HEK293 (cell line): ENCODE measurements around the gene PTMA.

Source experiments
- ATF2 ChIP-seq: fragments of 450-650 bp; formaldehyde crosslinking; IDR thresholded peaks from 2 replicates; pipeline ENCODE4 v1.5.1; 2016; ENCODE audit warnings: missing biosample characterization, missing genetic modification characterization, low read depth
- CTCF ChIP-seq: fragments of 450-650 bp; formaldehyde crosslinking; IDR thresholded peaks from 2 replicates; pipeline ENCODE4 v1.5.1; 2016; ENCODE audit warnings: missing biosample characterization, missing genetic modification characterization
- KLF1 ChIP-seq: fragments of 450-650 bp; formaldehyde crosslinking; IDR thresholded peaks from 2 replicates; pipeline ENCODE4 v1.5.1; 2016; ENCODE audit warnings: missing biosample characterization, missing genetic modification characterization
- SCRT2 ChIP-seq: fragments of 450-650 bp; formaldehyde crosslinking; IDR thresholded peaks from 2 replicates; pipeline ENCODE4 v1.5.1; 2016; ENCODE audit warnings: missing biosample characterization, missing genetic modification characterization
- ZNF274 ChIP-seq, 2 experiments: fragments of 200-500 bp in 1 of 2; fragments of 450-650 bp in 1 of 2; sonication (Bioruptor generic) in 1 of 2; formaldehyde crosslinking in 1 of 2; IDR thresholded peaks; 2 replicates each; pipeline versions ENCODE4 v1.5.1 to v1.6.1; 2014 to 2016; ENCODE audit warnings: borderline replicate concordance in 1 of 2, inconsistent platforms in 1 of 2, low read length in 1 of 2, missing biosample characterization in 1 of 2, missing genetic modification characterization in 1 of 2
- ZNF366 ChIP-seq: fragments of 450-650 bp; formaldehyde crosslinking; conservative IDR thresholded peaks from 2 replicates; pipeline ENCODE4 v1.5.1; 2016; ENCODE audit warnings: missing biosample characterization, missing genetic modification characterization
- ZNF660 ChIP-seq: fragments of 450-650 bp; IDR thresholded peaks from 2 replicates; pipeline ENCODE4 v1.5.1; 2018; ENCODE audit warnings: missing biosample characterization, mild to moderate bottlenecking, missing genetic modification characterization
- TF ChIP-seq, protein P1 (sequence below): fragments of 450-650 bp; IDR thresholded peaks from 2 replicates; pipeline ENCODE4 v1.5.1; 2018; ENCODE audit warnings: missing biosample characterization, mild to moderate bottlenecking, missing genetic modification characterization

DNA sequence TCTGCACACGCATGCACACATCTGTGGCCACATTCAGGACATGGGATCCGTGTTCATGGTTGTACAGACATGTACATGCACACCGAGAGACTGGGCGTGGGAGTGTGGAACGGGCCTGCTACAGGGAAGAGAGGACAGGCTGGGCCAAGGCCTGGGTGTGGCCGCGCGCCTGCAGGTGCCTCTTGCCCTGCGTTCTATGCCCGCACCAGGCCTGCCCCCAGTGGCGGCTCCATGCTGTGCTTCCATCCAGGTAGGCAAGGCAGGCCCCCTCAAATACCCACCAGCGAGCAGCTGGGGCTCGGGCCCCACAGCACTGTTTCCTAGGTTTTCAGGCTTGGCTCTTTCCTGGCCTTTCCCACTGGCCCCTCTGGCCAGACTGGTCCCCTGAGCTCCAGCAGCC is 15.5 kb upstream of the PTMA start:
- TF ChIP-seq ZNF660 (tag by site-specific recombination), result no peak
- TF ChIP-seq, protein P1, sequence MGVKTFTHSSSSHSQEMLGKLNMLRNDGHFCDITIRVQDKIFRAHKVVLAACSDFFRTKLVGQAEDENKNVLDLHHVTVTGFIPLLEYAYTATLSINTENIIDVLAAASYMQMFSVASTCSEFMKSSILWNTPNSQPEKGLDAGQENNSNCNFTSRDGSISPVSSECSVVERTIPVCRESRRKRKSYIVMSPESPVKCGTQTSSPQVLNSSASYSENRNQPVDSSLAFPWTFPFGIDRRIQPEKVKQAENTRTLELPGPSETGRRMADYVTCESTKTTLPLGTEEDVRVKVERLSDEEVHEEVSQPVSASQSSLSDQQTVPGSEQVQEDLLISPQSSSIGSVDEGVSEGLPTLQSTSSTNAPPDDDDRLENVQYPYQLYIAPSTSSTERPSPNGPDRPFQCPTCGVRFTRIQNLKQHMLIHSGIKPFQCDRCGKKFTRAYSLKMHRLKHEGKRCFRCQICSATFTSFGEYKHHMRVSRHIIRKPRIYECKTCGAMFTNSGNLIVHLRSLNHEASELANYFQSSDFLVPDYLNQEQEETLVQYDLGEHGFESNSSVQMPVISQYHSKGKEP (tag by site-specific recombination), result no peak
- TF ChIP-seq ZNF274 (IDR thresholded peaks at IDR 0.05; ENCODE audit: low read length), result no peak
- no peak for TF ChIP-seq ZNF274 (tag by site-specific recombination; IDR thresholded peaks at IDR 0.05; ENCODE audit: borderline replicate concordance)
- no peak for TF ChIP-seq ZNF366
- TF ChIP-seq KLF1 (tag by site-specific recombination), result no peak
- TF ChIP-seq CTCF (tag by site-specific recombination), result no peak
- TF ChIP-seq ATF2 (tag by site-specific recombination), result no peak
- TF ChIP-seq SCRT2 (tag by site-specific recombination), result no peak
